Neural cell (in vitro differentiated cells): Measurements from ENCODE around the gene ZIC4. TPM values are rescaled to one million over a fixed set of nuclear protein-coding genes. Genes with fewer than 3 reads are reported as not detected.

Experiments
- H2AFZ ChIP-seq: fragments of 200-600, 300-800 bp; sonication (generic), shearing (Covaris generic); 2 replicates; pipeline ENCODE4 v1.6.0; 2014; ENCODE audit warnings: low read depth, mild to moderate bottlenecking, antibody characterized with exemption, low read length, moderate library complexity
- H3F3A ChIP-seq: fragments of 200-600 bp; shearing (Covaris generic); 2 replicates; pipeline ENCODE4 v1.6.1; 2016; ENCODE audit warnings: mild to moderate bottlenecking, moderate library complexity, mixed read lengths, antibody characterized with exemption, low read length; ENCODE audit not compliant: insufficient read depth, poor library complexity, severe bottlenecking
- H3K27ac ChIP-seq: fragments of 200-600, 300-800 bp; sonication (generic), shearing (Covaris generic); 2 replicates; pipeline ENCODE4 v1.5.1; 2014; ENCODE audit warnings: mild to moderate bottlenecking, low read length, moderate library complexity
- H3K27me3 ChIP-seq: fragments of 300-800, 200-600 bp; sonication (generic), shearing (Covaris generic); 2 replicates; pipeline ENCODE4 v1.6.0; 2014; ENCODE audit warnings: mild to moderate bottlenecking, low read depth, low read length, moderate library complexity; ENCODE audit not compliant: insufficient read depth
- H3K36me3 ChIP-seq: fragments of 300-800, 200-600 bp; sonication (generic), shearing (Covaris generic); 2 replicates; pipeline ENCODE4 v1.5.1; 2014; ENCODE audit warnings: mild to moderate bottlenecking, antibody characterized with exemption, low read length, moderate library complexity; ENCODE audit not compliant: insufficient read depth
- H3K4me2 ChIP-seq: fragments of 300-800, 200-600 bp; sonication (generic), shearing (Covaris generic); 2 replicates; pipeline ENCODE4 v1.6.0; 2014; ENCODE audit warnings: mild to moderate bottlenecking, low read length
- H3K4me3 ChIP-seq: fragments of 300-800, 200-600 bp; sonication (generic), shearing (Covaris generic); 2 replicates; pipeline ENCODE4 v1.5.1; 2014; ENCODE audit warnings: mild to moderate bottlenecking, low read length, moderate library complexity
- H3K79me2 ChIP-seq: fragments of 200-600 bp; shearing (Covaris generic); replicated peaks from 2 replicates; pipeline ENCODE4 v1.6.0; 2014; ENCODE audit warnings: mild to moderate bottlenecking, low read length, moderate library complexity; ENCODE audit not compliant: insufficient read depth
- H3K9ac ChIP-seq: fragments of 300-800, 200-600 bp; sonication (generic), shearing (Covaris generic); 2 replicates; pipeline ENCODE4 v1.6.1; 2016; ENCODE audit warnings: mild to moderate bottlenecking, low read length, mixed read lengths
- H3K9me2 ChIP-seq: fragments of 200-600 bp; shearing (Covaris generic); 2 replicates; pipeline ENCODE4 v1.6.1; 2016; ENCODE audit warnings: mild to moderate bottlenecking, low read length, mixed read lengths; ENCODE audit not compliant: insufficient read depth
- H3K9me3 ChIP-seq: fragments of 200-600, 300-800 bp; sonication (generic), shearing (Covaris generic); 2 replicates; pipeline ENCODE4 v1.6.1; 2016; ENCODE audit warnings: mild to moderate bottlenecking, mixed run types, low read length, moderate library complexity, mixed read lengths
- H4K20me1 ChIP-seq: fragments of 200-600 bp; shearing (Covaris generic); 2 replicates; pipeline ENCODE4 v1.6.1; 2016; ENCODE audit warnings: mild to moderate bottlenecking, mixed run types; ENCODE audit not compliant: insufficient read depth
- CTCF ChIP-seq: fragments of 450-650 bp; IDR thresholded peaks from 2 replicates; pipeline ENCODE4 v1.5.1; 2014; ENCODE audit warnings: antibody characterized with exemption, mild to moderate bottlenecking, moderate library complexity; ENCODE audit not compliant: poor library complexity, severe bottlenecking
- EP300 ChIP-seq: fragments of 450-650 bp; conservative IDR thresholded peaks from 2 replicates; pipeline ENCODE4 v1.6.1; 2014; ENCODE audit warnings: antibody characterized with exemption, mild to moderate bottlenecking, moderate library complexity; ENCODE audit not compliant: poor library complexity, severe bottlenecking
- EZH2 ChIP-seq: fragments of 200-600, 300-800 bp; shearing (Covaris generic), sonication (generic); IDR thresholded peaks from 2 replicates; pipeline ENCODE4 v1.6.1; 2014; ENCODE audit warnings: antibody characterized with exemption, low read length, borderline replicate concordance, mild to moderate bottlenecking; ENCODE audit not compliant: insufficient read depth, poor library complexity, severe bottlenecking
- MXI1 ChIP-seq: fragments of 450-650 bp; conservative IDR thresholded peaks from 2 replicates; pipeline ENCODE4 v1.6.1; 2014; ENCODE audit warnings: antibody characterized with exemption, mild to moderate bottlenecking; ENCODE audit not compliant: poor library complexity, severe bottlenecking
- POLR2AphosphoS5 ChIP-seq: IDR thresholded peaks from 2 replicates; pipeline ENCODE4 v1.6.1; 2012
- RAD21 ChIP-seq: fragments of 450-650 bp; conservative IDR thresholded peaks from 2 replicates; pipeline ENCODE4 v1.6.1; 2014; ENCODE audit warnings: antibody characterized with exemption, mild to moderate bottlenecking, moderate library complexity
- SMC3 ChIP-seq: fragments of 450-650 bp; conservative IDR thresholded peaks from 2 replicates; pipeline ENCODE4 v1.6.1; 2014; ENCODE audit warnings: antibody characterized with exemption, mild to moderate bottlenecking, moderate library complexity; ENCODE audit not compliant: poor library complexity
- TAF1 ChIP-seq: IDR thresholded peaks from 2 replicates; pipeline ENCODE4 v1.6.1; 2012; ENCODE audit warnings: low read depth
- polyA plus RNA-seq: library from polyadenylated mRNA; depleted of rRNA; stranded (reverse); fragments of >200 nt; gene quantifications from 2 replicates; pipeline ENCODE4 v1.2.3, GENCODE V29; 2014
- TF ChIP-seq, protein P1 (sequence below): IDR thresholded peaks from 2 replicates; pipeline ENCODE4 v1.6.1; 2012; ENCODE audit warnings: borderline replicate concordance

ZIC4 gene
- polyA plus RNA-seq, 1 donor from 2014 or later: 8.6 TPM

DNA sequence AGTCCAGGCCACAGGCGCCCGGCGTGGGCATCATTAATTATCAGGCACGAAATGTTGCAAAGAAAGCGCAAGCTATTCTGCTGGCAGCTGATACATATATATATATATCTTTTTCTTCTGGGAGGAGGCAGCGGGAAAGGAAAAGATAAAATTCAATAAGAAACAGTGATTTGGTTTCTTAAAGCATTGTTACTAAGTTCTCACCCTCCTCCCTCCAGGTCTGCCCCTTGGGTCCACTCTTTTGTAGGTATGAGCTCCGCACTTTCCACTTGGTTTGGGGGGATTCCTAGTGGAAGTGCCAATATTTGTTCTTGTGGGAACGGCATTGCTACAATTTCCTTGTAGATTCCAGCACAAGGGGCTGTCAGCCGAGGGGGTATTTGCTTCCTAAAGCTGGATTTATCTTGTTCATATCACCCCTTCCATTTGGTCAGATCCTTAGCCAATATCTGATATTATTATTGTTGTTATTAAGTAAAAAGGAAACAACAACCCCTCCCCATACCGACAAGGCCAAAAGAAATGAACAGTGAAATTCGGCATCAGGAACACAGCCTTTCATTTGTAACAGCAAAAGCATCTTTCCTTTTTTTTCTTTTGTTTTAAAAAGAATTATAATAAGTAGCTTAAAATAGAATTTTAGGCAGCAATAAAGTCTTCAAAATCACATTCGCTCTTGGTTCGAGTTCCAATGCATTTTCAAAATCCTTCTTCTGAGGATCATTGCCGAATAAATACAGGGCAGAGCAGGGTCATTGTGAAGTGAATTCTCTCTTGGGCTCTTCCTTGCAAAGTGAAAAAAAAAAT, 18.4 kb upstream of the ZIC4 start:
- Histone ChIP-seq H3K9me3 (no peaks in the 10 kb centered on the region), H3K9me2 (no peaks in the 10 kb centered on the region), H3K4me3 (no peak overlapping the region), H3K79me2 (peaks cover 70% of the 10 kb centered on the region), H3K27ac (no peak overlapping the region), H3K36me3 (no peaks in the 10 kb centered on the region), H3K4me2 (no peak overlapping the region), H3F3A (peaks cover 9% of the 10 kb centered on the region), H3K9ac (no peak overlapping the region), H2AFZ (no peak overlapping the region), H4K20me1 (no peaks in the 10 kb centered on the region), H3K27me3 (peaks cover 70% of the 10 kb centered on the region)
- TF ChIP-seq EP300 (no peak), TAF1 (no peak), POLR2AphosphoS5 (no peak), MXI1 (no peak), CTCF (no peak), EZH2 (no peak)
- TF ChIP-seq, protein P1, sequence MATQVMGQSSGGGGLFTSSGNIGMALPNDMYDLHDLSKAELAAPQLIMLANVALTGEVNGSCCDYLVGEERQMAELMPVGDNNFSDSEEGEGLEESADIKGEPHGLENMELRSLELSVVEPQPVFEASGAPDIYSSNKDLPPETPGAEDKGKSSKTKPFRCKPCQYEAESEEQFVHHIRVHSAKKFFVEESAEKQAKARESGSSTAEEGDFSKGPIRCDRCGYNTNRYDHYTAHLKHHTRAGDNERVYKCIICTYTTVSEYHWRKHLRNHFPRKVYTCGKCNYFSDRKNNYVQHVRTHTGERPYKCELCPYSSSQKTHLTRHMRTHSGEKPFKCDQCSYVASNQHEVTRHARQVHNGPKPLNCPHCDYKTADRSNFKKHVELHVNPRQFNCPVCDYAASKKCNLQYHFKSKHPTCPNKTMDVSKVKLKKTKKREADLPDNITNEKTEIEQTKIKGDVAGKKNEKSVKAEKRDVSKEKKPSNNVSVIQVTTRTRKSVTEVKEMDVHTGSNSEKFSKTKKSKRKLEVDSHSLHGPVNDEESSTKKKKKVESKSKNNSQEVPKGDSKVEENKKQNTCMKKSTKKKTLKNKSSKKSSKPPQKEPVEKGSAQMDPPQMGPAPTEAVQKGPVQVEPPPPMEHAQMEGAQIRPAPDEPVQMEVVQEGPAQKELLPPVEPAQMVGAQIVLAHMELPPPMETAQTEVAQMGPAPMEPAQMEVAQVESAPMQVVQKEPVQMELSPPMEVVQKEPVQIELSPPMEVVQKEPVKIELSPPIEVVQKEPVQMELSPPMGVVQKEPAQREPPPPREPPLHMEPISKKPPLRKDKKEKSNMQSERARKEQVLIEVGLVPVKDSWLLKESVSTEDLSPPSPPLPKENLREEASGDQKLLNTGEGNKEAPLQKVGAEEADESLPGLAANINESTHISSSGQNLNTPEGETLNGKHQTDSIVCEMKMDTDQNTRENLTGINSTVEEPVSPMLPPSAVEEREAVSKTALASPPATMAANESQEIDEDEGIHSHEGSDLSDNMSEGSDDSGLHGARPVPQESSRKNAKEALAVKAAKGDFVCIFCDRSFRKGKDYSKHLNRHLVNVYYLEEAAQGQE: no peak

GRCh38 chr3:147423798-147424580, 17.6 kb upstream of the ZIC4 start:
- H3K9me2 ChIP-seq: no peaks in the 10 kb centered on the region
- peaks cover 78% of the 10 kb centered on the region for H3K79me2 ChIP-seq
- peaks cover 11% of the 10 kb centered on the region for H3F3A ChIP-seq
- peak overlapping the region; percentile 23 for H3K27ac ChIP-seq
- peak overlapping the region; percentile 49 for H3K4me3 ChIP-seq
- no peak overlapping the region for H2AFZ ChIP-seq
- H3K4me2 ChIP-seq: no peak overlapping the region
- H4K20me1 ChIP-seq: no peaks in the 10 kb centered on the region
- H3K27me3 ChIP-seq: peaks cover 71% of the 10 kb centered on the region
- no peaks in the 10 kb centered on the region for H3K9me3 ChIP-seq
- TF ChIP-seq POLR2AphosphoS5 (no peak), CTCF (no peak), SMC3 (no peak), EP300 (no peak), MXI1 (no peak), TAF1 (no peak), EZH2 (no peak), RAD21 (no peak)
- TF ChIP-seq, protein P1: no peak
- no peak overlapping the region for H3K9ac ChIP-seq
- H3K36me3 ChIP-seq: no peaks in the 10 kb centered on the region
